KMS-11 (cell line): Measurements from ENCODE around the gene PAX3.
"Not testable (repeated sequence)": the region's sequence is repeated elsewhere in the genome, so short reads cannot be mapped to it uniquely, and the experiment has no call there.

ENCODE experiments used
- H2AFZ ChIP-seq: fragments of 200-600 bp; sonication (generic); 2 replicates; pipeline ENCODE4 v1.6.1; 2016; ENCODE audit warnings: antibody characterized with exemption, mixed run types, low read depth
- H3K27ac ChIP-seq: fragments of 200-600 bp; sonication (generic); 2 replicates; pipeline ENCODE4 v1.6.1; 2016; ENCODE audit warnings: mild to moderate bottlenecking, mixed run types
- H3K27me3 ChIP-seq: fragments of 200-600 bp; sonication (generic); 2 replicates; pipeline ENCODE4 v1.6.1; 2017; ENCODE audit warnings: mild to moderate bottlenecking, low read depth, mixed run types, moderate library complexity; ENCODE audit not compliant: insufficient read depth
- H3K36me3 ChIP-seq: fragments of 200-600 bp; sonication (generic); 2 replicates; pipeline ENCODE4 v1.6.1; 2017; ENCODE audit warnings: mild to moderate bottlenecking, mixed run types; ENCODE audit not compliant: insufficient read depth
- H3K4me1 ChIP-seq: fragments of 200-600 bp; sonication (generic); 2 replicates; pipeline ENCODE4 v1.6.1; 2016; ENCODE audit warnings: mild to moderate bottlenecking, low read depth, mixed run types; ENCODE audit not compliant: poor library complexity, severe bottlenecking
- H3K4me2 ChIP-seq: fragments of 200-600 bp; sonication (generic); 2 replicates; pipeline ENCODE4 v1.7.0; 2016; ENCODE audit warnings: mild to moderate bottlenecking, mixed run types
- H3K4me3 ChIP-seq: fragments of 200-600 bp; sonication (generic); IDR thresholded peaks from 2 replicates; pipeline ENCODE4 v1.6.1; 2017; ENCODE audit warnings: low read depth, low read length, mixed read lengths; ENCODE audit not compliant: insufficient read depth
- H3K79me2 ChIP-seq: fragments of 200-600 bp; sonication (generic); 2 replicates; pipeline ENCODE4 v1.6.1; 2016; ENCODE audit warnings: low read depth, mixed run types; ENCODE audit not compliant: insufficient read depth
- H3K9ac ChIP-seq: fragments of 200-600 bp; sonication (generic); 2 replicates; pipeline ENCODE4 v1.6.1; 2016; ENCODE audit warnings: mild to moderate bottlenecking, mixed run types
- H4K20me1 ChIP-seq: fragments of 200-600 bp; sonication (generic); 2 replicates; pipeline ENCODE4 v1.6.1; 2016; ENCODE audit warnings: mild to moderate bottlenecking, mixed run types; ENCODE audit not compliant: insufficient read depth
- TF ChIP-seq, protein P1 (sequence below): fragments of 200-600 bp; sonication (generic); conservative IDR thresholded peaks from 2 replicates; pipeline ENCODE4 v1.6.1; 2017; ENCODE audit warnings: low read depth, mild to moderate bottlenecking, antibody characterized with exemption, low read length, moderate library complexity, mixed read lengths

PAX3 gene

DNA sequence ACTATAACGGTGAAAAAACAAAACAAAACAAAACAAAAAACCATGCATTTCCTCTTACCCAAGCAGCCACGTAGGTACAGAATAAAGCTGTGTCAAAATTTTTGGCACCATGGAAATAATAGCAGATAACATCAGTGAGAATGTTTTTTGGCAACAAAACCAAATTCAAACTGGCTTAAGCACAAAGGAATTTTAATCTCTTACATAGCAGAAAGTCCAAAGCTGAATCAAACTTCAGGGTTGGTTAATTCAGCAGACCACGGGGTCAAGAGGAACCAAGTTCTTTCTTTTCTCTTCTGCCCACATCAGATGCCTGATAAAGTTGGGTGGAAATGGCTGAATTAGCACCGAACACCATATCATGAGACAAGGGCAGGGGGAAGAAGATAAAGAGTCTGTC is 129.5 kb downstream of the PAX3 start:
- no peaks in the 10 kb centered on the region for H3K4me1 ChIP-seq
- no peak overlapping the region for H3K9ac ChIP-seq
- H3K4me2 ChIP-seq = no peak overlapping the region
- H3K36me3 ChIP-seq = no peaks in the 10 kb centered on the region
- no peak overlapping the region for H2AFZ ChIP-seq
- no peaks in the 10 kb centered on the region for H3K27me3 ChIP-seq
- H4K20me1 ChIP-seq = no peaks in the 10 kb centered on the region
- TF ChIP-seq, protein P1, sequence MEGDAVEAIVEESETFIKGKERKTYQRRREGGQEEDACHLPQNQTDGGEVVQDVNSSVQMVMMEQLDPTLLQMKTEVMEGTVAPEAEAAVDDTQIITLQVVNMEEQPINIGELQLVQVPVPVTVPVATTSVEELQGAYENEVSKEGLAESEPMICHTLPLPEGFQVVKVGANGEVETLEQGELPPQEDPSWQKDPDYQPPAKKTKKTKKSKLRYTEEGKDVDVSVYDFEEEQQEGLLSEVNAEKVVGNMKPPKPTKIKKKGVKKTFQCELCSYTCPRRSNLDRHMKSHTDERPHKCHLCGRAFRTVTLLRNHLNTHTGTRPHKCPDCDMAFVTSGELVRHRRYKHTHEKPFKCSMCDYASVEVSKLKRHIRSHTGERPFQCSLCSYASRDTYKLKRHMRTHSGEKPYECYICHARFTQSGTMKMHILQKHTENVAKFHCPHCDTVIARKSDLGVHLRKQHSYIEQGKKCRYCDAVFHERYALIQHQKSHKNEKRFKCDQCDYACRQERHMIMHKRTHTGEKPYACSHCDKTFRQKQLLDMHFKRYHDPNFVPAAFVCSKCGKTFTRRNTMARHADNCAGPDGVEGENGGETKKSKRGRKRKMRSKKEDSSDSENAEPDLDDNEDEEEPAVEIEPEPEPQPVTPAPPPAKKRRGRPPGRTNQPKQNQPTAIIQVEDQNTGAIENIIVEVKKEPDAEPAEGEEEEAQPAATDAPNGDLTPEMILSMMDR = no peak
- H3K27ac ChIP-seq = no peak overlapping the region
- no peaks in the 10 kb centered on the region for H3K79me2 ChIP-seq
- H3K4me3 ChIP-seq = no peak overlapping the region

DNA sequence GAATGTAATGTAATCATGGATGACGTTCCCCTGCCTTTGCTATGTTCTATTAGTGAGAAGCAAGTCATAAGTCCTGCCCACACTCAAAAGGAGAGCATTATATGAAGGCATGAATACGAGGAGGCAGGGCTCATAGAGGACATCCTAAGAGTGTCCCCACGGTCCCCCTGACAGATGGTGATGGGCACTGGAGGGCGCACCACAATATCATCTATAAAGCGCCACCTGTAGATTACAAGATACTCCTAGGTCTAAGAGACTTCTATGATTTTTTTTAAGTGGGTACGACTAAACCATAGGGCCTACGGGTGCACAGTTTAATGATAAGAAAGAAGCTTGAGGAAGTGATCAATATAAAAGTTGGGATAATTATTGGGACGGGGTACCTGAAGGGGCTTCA is 131.0 kb downstream of the PAX3 start:
- Histone ChIP-seq H3K79me2 (no peaks in the 10 kb centered on the region), H3K9ac (no peak overlapping the region), H3K4me3 (no peak overlapping the region), H3K4me1 (no peaks in the 10 kb centered on the region), H2AFZ (no peak overlapping the region), H3K36me3 (no peaks in the 10 kb centered on the region), H3K27me3 (no peaks in the 10 kb centered on the region), H3K27ac (no peak overlapping the region), H3K4me2 (no peak overlapping the region), H4K20me1 (no peaks in the 10 kb centered on the region)
- TF ChIP-seq, protein P1 = no peak

DNA sequence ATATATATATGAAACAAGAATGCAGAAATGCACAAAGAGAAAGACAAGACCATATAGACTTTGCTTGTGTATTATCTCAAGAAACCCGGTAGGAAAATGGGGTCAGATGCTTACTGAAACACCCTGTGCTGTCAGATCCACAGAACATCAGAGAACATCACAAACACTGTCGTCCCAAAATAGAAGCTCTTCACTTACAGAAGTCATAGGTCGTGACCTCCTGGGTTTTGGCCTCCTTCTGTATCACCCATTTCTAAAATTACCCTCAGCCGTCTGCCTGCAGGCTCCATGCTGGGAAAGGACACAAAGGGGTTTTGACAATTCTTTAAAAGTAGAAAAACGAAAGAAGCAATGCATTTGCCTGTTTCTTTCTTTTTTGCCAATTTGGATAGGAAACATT is 137.9 kb downstream of the PAX3 start:
- no peaks in the 10 kb centered on the region for H3K4me1 ChIP-seq
- H2AFZ ChIP-seq = no peak overlapping the region
- H3K36me3 ChIP-seq = no peaks in the 10 kb centered on the region
- no peak overlapping the region for H3K4me2 ChIP-seq
- no peaks in the 10 kb centered on the region for H4K20me1 ChIP-seq
- no peak overlapping the region for H3K27ac ChIP-seq
- H3K79me2 ChIP-seq = no peaks in the 10 kb centered on the region
- no peak overlapping the region for H3K4me3 ChIP-seq
- H3K27me3 ChIP-seq = no peaks in the 10 kb centered on the region
- H3K9ac ChIP-seq = no peak overlapping the region
- TF ChIP-seq, protein P1 = no peak

DNA sequence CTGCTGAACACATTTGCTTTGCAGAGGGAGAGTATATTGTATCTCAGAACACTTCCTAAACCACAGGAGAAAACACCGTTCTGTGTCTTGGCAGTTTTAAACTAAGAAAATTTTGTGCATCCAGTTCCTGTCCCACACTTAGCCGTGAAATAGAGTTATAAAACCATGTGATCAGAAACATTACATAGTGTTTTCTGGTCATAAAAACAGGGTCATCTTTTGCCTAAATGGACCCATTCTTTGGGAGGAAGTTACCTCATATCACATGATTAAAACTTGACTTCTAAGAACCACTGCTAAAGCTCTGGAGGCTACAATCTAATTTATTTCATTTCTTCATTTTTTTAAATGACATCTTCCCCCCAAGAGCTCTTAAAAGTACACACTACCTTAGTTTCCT is 138.7 kb downstream of the PAX3 start:
- Histone ChIP-seq H3K4me3 (no peak overlapping the region), H3K27me3 (no peaks in the 10 kb centered on the region), H3K27ac (no peak overlapping the region), H3K36me3 (no peaks in the 10 kb centered on the region), H2AFZ (no peak overlapping the region), H3K4me1 (no peaks in the 10 kb centered on the region), H3K4me2 (no peak overlapping the region), H4K20me1 (no peaks in the 10 kb centered on the region), H3K79me2 (no peaks in the 10 kb centered on the region), H3K9ac (no peak overlapping the region)
- TF ChIP-seq, protein P1 = no peak

DNA sequence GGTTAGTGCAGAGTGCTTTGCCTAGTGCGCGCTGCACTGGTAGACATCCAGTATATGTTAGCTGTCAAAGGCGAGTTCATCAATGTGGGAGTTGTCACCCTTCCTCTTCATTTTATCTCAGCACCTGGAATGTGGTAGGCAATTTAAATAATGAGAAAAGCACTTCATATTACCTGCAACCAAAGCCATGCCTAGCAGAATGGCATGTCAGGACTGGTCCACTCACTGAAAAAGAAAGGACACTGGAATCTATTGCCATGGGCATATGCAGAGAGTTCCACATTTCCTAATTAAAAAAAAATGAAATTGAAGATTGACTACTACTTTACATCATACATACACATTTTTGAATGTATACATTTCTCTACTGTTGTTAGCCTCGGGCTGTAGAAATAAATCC is 139.6 kb downstream of the PAX3 start:
- Histone ChIP-seq H2AFZ (no peak overlapping the region), H3K4me1 (no peaks in the 10 kb centered on the region), H3K36me3 (no peaks in the 10 kb centered on the region), H3K27ac (no peak overlapping the region), H3K4me3 (no peak overlapping the region), H3K9ac (no peak overlapping the region), H4K20me1 (no peaks in the 10 kb centered on the region), H3K27me3 (no peaks in the 10 kb centered on the region), H3K79me2 (no peaks in the 10 kb centered on the region), H3K4me2 (no peak overlapping the region)
- TF ChIP-seq, protein P1 = no peak

DNA sequence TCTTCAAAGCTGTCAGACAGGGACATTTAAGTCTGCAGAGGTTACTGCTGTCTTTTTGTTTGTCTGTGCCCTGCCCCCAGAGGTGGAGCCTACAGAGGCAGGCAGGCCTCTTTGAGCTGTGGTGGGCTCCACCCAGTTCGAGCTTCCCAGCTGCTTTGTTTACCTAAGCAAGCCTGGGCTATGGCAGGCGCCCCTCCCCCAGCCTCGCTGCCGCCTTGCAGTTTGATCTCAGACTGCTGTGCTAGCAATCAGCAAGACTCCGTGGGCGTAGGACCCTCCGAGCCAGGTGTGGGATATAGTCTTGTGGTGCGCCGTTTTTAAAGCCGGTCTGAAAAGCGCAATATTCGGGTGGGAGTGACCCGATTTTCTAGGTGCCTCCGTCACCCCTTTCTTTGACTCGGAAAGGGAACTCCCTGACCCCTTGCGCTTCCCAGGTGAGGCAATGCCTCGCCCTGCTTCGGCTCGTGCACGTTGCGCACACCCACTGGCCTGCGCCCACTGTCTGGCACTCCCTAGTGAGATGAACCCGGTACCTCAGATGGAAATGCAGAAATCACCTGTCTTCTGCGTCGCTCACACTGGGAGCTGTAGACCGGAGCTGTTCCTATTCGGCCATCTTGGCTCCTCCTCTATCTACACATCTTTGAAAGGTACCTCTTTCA is 143.7 kb downstream of the PAX3 start:
- H3K79me2 ChIP-seq, H3K4me2 ChIP-seq, H3K9ac ChIP-seq, H3K4me1 ChIP-seq, H3K4me3 ChIP-seq, H4K20me1 ChIP-seq, H2AFZ ChIP-seq, H3K27ac ChIP-seq, H3K36me3 ChIP-seq, H3K27me3 ChIP-seq: not testable (repeated sequence)
